Measurements from ENCODE around the gene CST9L.

DNA sequence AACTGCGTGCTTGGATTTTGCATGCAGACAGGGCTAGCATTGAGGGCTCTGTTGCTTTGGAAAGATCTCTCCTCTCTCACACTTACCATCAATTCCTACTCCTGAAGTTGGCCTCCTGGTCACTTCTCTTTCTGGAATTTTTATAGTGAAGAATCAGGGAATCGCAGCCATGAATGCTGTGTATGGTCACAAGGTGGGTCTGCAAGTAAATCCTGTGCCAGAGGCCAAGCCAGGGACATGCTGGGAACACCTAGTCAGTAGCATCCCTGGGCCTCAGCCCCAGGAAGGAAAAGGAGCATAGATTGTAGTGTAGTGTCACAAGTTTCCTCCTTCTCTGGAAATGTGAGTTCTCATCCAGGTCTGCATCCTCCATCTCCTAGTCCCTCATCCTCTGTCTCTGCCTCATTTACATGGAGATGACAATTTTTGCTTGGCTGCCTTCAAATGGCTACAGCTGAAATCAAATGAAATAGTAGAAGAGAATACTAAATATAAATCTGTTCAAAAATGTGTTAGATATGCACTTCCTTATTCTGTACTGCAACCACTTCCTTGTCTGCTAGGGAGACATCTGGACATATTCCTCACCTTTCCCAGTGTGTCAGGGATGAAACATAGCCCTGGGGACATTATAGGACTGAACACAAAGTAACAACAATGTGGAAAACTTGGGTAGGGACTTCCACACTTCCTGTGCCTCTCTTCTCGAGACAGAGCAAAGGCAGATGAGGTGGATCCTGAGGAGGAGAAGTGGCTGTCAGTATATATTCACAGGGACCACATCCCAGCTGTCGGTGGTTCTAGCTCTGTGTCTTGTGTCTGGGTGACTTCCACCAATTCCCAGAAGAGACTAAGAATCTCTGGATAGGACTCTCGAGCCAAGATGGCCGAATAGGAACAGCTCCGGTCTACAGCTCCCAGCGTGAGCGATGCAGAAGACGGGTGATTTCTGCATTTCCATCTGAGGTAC is 20.4 kb upstream of the CST9L start:
- TF ChIP-seq CTCF (IDR thresholded peaks at IDR 0.05; ENCODE audit: poor library complexity) (no peak), EZH2 (IDR thresholded peaks at IDR 0.05; ENCODE audit: borderline replicate concordance) (no peak), EZH2phosphoT487 (IDR thresholded peaks at IDR 0.05; ENCODE audit: low read depth, severe bottlenecking, unreplicated experiment) (no peak)

Data from hepatocyte (in vitro differentiated cells).